HFF-Myc (cell line): ENCODE results near the gene FAM222A.

Experiments used
- DNase-seq: peaks from one replicate; pipeline ENCODE4 v3.0.0-alpha.2; 2011; ENCODE audit warnings: low read depth; ENCODE audit errors: extremely low read depth
- H3K4me3 ChIP-seq: replicated peaks from 2 replicates; pipeline ENCODE4 v1.5.1; 2011; ENCODE audit warnings: low read depth, mild to moderate bottlenecking, control low read depth, low read length
- TF ChIP-seq, protein P1 (sequence below): IDR thresholded peaks from 2 replicates; pipeline ENCODE4 v1.5.1; 2012; ENCODE audit warnings: mild to moderate bottlenecking, low read depth, low read length, control low read depth; ENCODE audit errors: missing control alignments

FAM222A gene

DNA sequence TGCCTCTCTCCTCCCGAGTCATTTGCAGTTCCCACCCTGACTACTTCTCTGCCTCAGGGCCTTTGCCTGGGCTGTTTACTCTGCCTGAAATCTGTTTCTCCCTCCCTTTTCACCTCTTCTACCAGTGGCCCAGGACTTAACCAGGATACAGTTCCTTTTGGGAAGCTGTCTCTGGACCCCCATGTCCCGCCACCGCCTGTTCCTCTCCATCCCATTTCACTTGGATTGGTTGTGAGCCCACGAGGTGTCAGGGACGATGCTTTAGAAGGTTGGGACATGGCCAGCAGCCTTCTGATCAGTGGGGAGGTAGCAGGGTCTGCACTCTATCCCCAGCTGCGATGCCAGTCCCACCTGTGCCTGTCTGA, 51.8 kb downstream of the FAM222A start:
- DNase-seq, result no peak
- TF ChIP-seq, protein P1, sequence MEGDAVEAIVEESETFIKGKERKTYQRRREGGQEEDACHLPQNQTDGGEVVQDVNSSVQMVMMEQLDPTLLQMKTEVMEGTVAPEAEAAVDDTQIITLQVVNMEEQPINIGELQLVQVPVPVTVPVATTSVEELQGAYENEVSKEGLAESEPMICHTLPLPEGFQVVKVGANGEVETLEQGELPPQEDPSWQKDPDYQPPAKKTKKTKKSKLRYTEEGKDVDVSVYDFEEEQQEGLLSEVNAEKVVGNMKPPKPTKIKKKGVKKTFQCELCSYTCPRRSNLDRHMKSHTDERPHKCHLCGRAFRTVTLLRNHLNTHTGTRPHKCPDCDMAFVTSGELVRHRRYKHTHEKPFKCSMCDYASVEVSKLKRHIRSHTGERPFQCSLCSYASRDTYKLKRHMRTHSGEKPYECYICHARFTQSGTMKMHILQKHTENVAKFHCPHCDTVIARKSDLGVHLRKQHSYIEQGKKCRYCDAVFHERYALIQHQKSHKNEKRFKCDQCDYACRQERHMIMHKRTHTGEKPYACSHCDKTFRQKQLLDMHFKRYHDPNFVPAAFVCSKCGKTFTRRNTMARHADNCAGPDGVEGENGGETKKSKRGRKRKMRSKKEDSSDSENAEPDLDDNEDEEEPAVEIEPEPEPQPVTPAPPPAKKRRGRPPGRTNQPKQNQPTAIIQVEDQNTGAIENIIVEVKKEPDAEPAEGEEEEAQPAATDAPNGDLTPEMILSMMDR, result no peak
- no peak overlapping the region for H3K4me3 ChIP-seq

- no peak overlapping the region for H3K4me3 ChIP-seq
- DNase-seq, result no peak
- TF ChIP-seq, protein P1, result no peak
Observed at GRCh38 chr12:109766251-109766778, 52.7 kb downstream of the FAM222A start.

DNA sequence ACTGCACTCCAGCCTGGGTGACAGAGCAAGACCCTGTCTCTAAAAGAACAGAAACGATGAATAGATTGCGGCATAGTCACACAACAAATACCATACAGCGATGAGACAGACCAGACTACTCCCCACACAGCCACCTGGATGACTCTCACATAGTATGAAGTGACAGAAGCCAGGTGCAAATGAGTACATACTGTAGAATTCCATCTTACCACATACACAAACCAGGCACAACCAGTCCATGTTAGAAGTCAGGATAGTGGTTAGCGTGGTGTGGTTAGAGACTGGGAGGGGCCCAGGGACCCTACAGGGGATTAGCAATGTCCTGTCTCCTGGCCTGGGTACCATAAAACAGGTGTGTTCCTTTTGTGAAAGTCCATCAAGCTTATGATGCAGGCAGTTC, 53.8 kb downstream of the FAM222A start:
- no peak for DNase-seq
- TF ChIP-seq, protein P1, result no peak
- H3K4me3 ChIP-seq, result no peak overlapping the region

GRCh38 chr12:109767991-109768900, 54.6 kb downstream of the FAM222A start:
- TF ChIP-seq, protein P1, result no peak
- H3K4me3 ChIP-seq, result no peak overlapping the region
- DNase-seq, result no peak

GRCh38 chr12:109768901-109769670, 55.5 kb downstream of the FAM222A start:
- TF ChIP-seq, protein P1, result no peak
- H3K4me3 ChIP-seq, result no peak overlapping the region
- no peak for DNase-seq

DNA sequence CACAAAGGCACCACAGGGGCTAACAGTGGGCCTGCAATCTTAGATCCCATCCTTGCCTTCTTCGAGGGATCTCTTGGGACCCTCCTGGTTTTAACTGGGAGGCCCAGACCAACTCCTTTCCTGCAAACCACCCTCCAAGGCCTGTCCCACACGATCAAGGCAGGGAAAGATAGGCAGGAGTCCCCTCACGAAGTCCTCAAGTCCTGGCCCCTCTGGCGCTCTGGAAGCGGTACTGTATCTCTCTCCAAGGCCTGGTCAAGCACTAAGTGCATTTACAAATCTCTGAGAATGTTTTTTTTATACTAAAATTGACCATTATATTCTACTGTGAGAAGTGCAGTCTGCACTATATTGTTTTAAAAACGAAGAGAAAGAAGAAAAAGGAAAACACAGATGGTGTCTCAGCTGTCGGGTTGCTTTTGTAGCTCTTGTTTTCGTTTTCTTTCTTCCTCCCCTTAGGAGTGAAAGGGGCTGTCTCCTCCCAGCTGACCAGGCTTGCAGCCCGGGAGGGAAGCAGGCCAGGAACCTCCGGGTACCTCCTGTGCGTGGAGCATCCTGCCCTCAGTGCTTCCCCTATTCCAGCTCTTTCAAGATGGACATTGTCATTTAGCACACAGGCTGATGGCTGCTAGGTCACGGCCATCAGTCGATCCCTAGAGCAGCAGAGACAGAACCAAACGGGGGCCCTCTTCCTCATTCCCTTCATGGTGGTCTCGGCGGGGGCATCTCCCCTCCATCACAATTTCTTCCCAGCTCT, 56.7 kb downstream of the FAM222A start:
- TF ChIP-seq, protein P1, result no peak
- no peak overlapping the region for H3K4me3 ChIP-seq
- DNase-seq, result no peak
